Kidney epithelial cell (primary cell): ENCODE measurements around the gene HS3ST4. TPM values are rescaled to one million over a fixed set of nuclear protein-coding genes. Genes with fewer than 3 reads are reported as not detected.

Experiments
- DNase-seq: peaks from one replicate; pipeline ENCODE4 v3.0.0-alpha.2; 2010; ENCODE audit warnings: low read depth
- H3K27me3 ChIP-seq: 2 replicates; pipeline ENCODE4 v1.6.0; 2011; ENCODE audit warnings: low read length; ENCODE audit not compliant: control insufficient read depth, insufficient read depth
- H3K36me3 ChIP-seq: 2 replicates; pipeline ENCODE4 v1.5.1; 2011; ENCODE audit warnings: low read length; ENCODE audit not compliant: control insufficient read depth, insufficient read depth
- H3K4me3 ChIP-seq: 2 replicates; pipeline ENCODE4 v1.5.1; 2011; ENCODE audit warnings: low read depth, mild to moderate bottlenecking, control low read depth, low read length
- total RNA-seq: library from RNA; depleted of rRNA; stranded (reverse); fragments of >200 nt; gene quantifications from 2 replicates; pipeline ENCODE4 v1.2.3, GENCODE V29; 2015
- TF ChIP-seq, protein P1 (sequence below): IDR thresholded peaks from 2 replicates; pipeline ENCODE4 v1.5.1; 2011; ENCODE audit warnings: mild to moderate bottlenecking, moderate library complexity, low read length, control low read depth, inconsistent platforms; ENCODE audit not compliant: insufficient read depth, poor library complexity, severe bottlenecking

Gene HS3ST4
- total RNA-seq, 1 donor from 2014 or later, result 0.21 TPM

DNA sequence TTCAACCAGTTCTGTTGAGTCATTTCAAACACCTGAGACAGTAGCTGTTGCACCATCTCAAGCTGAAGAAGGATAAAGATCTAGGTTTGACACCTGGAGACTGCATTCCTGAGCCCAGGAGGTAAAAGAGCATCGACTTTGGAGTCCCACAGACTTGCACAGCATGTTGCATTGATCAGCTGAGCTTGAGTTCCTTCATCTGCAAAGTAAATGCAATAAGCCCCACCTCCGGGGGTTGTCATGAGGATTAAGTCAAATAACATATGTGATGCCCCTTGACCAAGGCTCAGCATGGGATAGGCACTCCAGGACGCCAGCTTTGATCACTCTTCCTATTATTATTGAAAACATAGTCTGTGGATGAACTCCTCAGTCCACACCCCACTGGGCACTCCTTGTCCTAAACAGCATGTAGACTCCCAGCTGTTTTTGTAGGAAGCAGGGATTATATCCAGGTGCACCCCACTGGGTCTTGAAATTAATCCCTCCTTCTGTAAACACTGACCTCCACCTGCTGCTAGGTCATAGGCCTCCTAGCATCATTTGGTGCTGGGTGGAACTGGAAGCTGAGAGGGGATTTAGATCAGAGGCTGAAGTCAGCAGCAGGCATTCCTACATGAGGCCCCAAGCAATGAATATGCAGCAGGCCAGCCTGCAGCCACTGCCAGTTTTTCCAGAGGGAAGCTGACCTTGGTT, 259.0 kb downstream of the HS3ST4 start:
- DNase-seq, result no peak
- Histone ChIP-seq H3K4me3 (no peak overlapping the region), H3K36me3 (no peaks in the 10 kb centered on the region), H3K27me3 (no peaks in the 10 kb centered on the region)
- TF ChIP-seq, protein P1, sequence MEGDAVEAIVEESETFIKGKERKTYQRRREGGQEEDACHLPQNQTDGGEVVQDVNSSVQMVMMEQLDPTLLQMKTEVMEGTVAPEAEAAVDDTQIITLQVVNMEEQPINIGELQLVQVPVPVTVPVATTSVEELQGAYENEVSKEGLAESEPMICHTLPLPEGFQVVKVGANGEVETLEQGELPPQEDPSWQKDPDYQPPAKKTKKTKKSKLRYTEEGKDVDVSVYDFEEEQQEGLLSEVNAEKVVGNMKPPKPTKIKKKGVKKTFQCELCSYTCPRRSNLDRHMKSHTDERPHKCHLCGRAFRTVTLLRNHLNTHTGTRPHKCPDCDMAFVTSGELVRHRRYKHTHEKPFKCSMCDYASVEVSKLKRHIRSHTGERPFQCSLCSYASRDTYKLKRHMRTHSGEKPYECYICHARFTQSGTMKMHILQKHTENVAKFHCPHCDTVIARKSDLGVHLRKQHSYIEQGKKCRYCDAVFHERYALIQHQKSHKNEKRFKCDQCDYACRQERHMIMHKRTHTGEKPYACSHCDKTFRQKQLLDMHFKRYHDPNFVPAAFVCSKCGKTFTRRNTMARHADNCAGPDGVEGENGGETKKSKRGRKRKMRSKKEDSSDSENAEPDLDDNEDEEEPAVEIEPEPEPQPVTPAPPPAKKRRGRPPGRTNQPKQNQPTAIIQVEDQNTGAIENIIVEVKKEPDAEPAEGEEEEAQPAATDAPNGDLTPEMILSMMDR, result no peak

DNA sequence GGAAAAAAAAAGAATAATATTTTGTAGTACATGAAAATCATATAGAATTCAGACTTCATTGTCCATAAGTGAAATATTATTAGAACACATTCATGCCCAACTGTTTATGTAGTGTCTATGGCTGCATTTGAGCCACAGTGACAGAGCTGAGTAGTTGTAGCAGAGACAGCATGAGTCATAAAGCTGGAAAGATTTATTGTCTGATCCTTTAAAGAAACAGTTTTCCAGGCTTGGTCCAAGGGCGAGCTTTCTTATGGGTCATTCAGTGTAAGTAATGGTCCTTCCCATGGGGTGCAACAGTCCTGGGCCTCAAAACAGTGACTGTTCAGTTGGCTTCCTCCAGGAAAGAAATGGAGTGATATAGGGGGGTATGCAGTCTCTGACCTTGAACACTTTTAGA, 260.2 kb downstream of the HS3ST4 start:
- Histone ChIP-seq H3K36me3 (no peaks in the 10 kb centered on the region), H3K27me3 (no peaks in the 10 kb centered on the region), H3K4me3 (no peak overlapping the region)
- TF ChIP-seq, protein P1, result no peak
- DNase-seq, result no peak

DNA sequence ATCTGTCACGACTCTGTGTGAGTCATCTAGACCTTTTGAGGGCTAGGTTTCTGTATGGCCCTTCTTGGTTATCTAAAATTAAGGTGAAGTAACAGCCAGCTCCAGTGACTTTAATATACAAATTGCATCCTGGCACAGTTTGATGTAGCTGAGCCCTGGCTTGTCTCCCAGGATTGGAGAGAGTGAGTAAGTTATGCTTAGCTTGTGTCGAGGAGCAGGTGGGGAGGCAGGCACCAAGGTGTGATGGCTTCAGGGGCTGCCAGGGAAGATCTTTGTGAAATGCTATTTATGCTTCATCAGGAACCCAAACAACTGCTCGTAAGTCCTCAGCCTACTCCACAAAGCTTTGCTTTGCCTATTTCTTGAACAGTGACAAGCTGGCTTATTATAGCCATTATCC, 261.2 kb downstream of the HS3ST4 start:
- no peaks in the 10 kb centered on the region for H3K36me3 ChIP-seq
- H3K4me3 ChIP-seq, result no peak overlapping the region
- no peaks in the 10 kb centered on the region for H3K27me3 ChIP-seq
- no peak for DNase-seq
- TF ChIP-seq, protein P1, result no peak

DNA sequence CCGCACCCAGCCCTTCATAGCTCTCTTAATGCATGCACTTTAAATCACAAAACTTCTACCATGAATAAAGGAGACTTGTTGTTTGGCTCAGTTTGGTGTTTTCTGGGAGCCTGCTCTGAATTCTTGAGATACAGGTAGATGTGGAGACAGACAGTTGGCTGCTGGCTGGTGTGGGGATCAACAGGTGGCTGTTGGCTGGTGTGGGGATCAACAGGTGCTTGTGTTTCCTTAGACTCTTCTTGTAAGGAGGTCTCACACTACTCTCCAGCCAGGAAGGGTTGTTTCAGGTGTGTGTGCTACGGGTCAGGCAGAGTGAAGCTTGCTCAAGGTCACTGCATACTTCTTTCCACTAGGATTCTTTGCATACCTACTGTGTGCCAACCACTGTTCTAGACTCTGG, 265.9 kb downstream of the HS3ST4 start:
- DNase-seq, result no peak
- Histone ChIP-seq H3K4me3 (no peak overlapping the region), H3K27me3 (no peaks in the 10 kb centered on the region), H3K36me3 (no peaks in the 10 kb centered on the region)
- TF ChIP-seq, protein P1, result no peak

DNA sequence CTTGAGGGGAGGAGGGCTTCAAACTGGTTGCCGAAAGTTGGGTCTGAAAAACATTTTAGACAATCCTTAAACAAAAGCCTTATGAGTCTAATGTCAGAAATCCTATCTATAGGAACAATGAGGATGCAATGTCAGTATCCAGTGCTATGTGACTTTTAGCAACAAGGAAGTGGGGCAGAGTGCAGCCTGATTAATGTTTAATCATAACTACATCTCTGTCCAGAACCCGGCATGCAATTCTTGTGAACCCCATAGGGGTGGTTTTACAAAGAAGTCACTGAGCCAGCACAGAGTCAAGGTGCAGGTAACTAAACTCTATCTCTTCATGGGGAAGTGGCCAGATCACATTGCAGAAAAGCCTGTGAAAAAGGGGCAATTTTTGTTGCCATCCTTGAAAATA, 267.5 kb downstream of the HS3ST4 start:
- H3K27me3 ChIP-seq, result no peaks in the 10 kb centered on the region
- no peak overlapping the region for H3K4me3 ChIP-seq
- TF ChIP-seq, protein P1, result no peak
- no peaks in the 10 kb centered on the region for H3K36me3 ChIP-seq
- no peak for DNase-seq
